Measurements from ENCODE around the gene DUSP28. TPM values are rescaled to one million over a fixed set of nuclear protein-coding genes. Genes with fewer than 3 reads are reported as not detected.
A peak's percentile ranks its signal among the peaks of the same experiment; 100 is the strongest.

The DUSP28 gene
- total and polyA plus RNA-seq, 10 of the 15 experiments (the other 5 are each of a cell fraction or from before 2014, with no cell fraction given) = 2.5 to 12.5 (median 6.4) TPM

GRCh38 chr2:240560084-240560479, at the start of gene DUSP28 (continued):
- TF ChIP-seq EGR1 (IDR thresholded peaks at IDR 0.05; ENCODE audit: borderline replicate concordance in 1 of 2, low read depth in 2 of 2, low read length in 2 of 2) = peak in 1 of 2 experiments; percentile 89; a peak in 2 of 3 replicates
- TF ChIP-seq LARP7 (IDR thresholded peaks at IDR 0.05) = no peak
- peak; percentile 69; the same call in 1 of the 2 replicates for TF ChIP-seq BACH1 (IDR thresholded peaks at IDR 0.05; ENCODE audit: borderline replicate concordance)
- TF ChIP-seq E2F8 (IDR thresholded peaks at IDR 0.05; ENCODE audit: low read depth, partially characterized antibody) = no peak
- peak; percentile 29; the same call in 1 of the 2 replicates for TF ChIP-seq POLR2AphosphoS2 (IDR thresholded peaks at IDR 0.05; ENCODE audit: low read depth, low read length)
- TF ChIP-seq ASH2L (IDR thresholded peaks at IDR 0.05; ENCODE audit: borderline replicate concordance, low read depth) = no peak; the same call in 1 of the 2 replicates
- TF ChIP-seq TARDBP (IDR thresholded peaks at IDR 0.05; ENCODE audit: borderline replicate concordance) = no peak
- no peak for TF ChIP-seq SREBF2 (IDR thresholded peaks at IDR 0.05; ENCODE audit: low read length)
- peak; percentile 93 to 96 for TF ChIP-seq BHLHE40 (IDR thresholded peaks at IDR 0.05; ENCODE audit: borderline replicate concordance in 1 of 2, low read depth in 2 of 2, low read length in 1 of 2)
- TF ChIP-seq REST (IDR thresholded peaks at IDR 0.05; ENCODE audit: low read depth, low read length) = 0 out of 2 replicates have a peak, but pooled peaks have one; percentile 15
- 0 out of 2 replicates have a peak, but pooled peaks have one; percentile 56 for TF ChIP-seq CHD2 (IDR thresholded peaks at IDR 0.05; ENCODE audit: borderline replicate concordance, low read depth, low read length)
- TF ChIP-seq NRF1 (conservative IDR thresholded peaks at IDR 0.05; ENCODE audit: low read depth, low read length) = 0 out of 2 replicates have a peak, but pooled peaks have one; percentile 5
- peak; percentile 28; the same call in 1 of the 2 replicates for TF ChIP-seq EED (IDR thresholded peaks at IDR 0.05; ENCODE audit: low read depth)
- peak; percentile 66 for TF ChIP-seq SMAD5 (IDR thresholded peaks at IDR 0.05; ENCODE audit: low read depth)
- TF ChIP-seq RELA (IDR thresholded peaks at IDR 0.05; ENCODE audit: borderline replicate concordance, partially characterized antibody) = peak; percentile 70
- TF ChIP-seq POLR2AphosphoS5 (IDR thresholded peaks at IDR 0.05; ENCODE audit: low read length) = peak; percentile 42
- TF ChIP-seq FOXM1 (IDR thresholded peaks at IDR 0.05; ENCODE audit: low read depth, low read length) = no peak
- TF ChIP-seq RAD51 (IDR thresholded peaks at IDR 0.05) = peak; percentile 75
- TF ChIP-seq FOXK2 (IDR thresholded peaks at IDR 0.05) = no peak
- TF ChIP-seq POU2F2 (IDR thresholded peaks at IDR 0.05; ENCODE audit: borderline replicate concordance, low read depth, low read length) = peak; percentile 42; the same call in 2 of the 3 replicates
- no peak for TF ChIP-seq SUZ12 (IDR thresholded peaks at IDR 0.05; ENCODE audit: unreplicated experiment)
- TF ChIP-seq BCLAF1 (IDR thresholded peaks at IDR 0.05) = no peak
- TF ChIP-seq HDGF (IDR thresholded peaks at IDR 0.05) = 0 out of 2 replicates have a peak, but pooled peaks have one; percentile 19
